ENCODE data around the gene DCAF15.

The DCAF15 gene

DNA sequence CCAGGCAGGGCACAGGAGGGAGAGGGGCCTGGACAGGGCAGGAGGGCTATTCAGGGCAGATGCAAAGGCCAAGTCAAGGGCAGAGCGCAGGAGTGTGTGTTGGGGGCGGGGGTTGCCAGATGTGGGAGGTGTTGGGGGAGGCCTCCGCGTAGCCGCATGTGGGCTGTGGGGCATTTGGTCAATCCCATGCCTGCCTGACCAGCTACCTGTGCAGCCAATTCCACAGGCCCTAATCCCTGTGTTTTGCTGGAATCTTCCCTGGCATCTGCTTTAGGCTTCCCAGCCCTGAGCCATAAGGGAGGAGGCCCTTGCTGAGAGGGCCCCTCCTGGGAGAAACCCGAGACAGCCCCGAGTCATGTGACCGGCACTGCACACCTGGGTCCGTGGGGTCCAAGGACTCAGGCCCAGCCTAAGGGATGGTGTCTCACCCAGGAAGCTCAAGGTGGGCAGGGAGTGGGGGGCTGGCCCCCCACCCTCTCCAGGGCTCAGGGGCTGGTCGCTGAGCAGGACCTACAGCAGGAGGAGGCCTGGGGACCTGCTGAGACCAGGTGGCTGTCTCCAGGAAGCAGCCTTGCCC, 33.5 kb downstream of the DCAF15 start:
- H3K4me3 ChIP-seq (ENCODE audit: low read length), result peak overlapping the region; percentile 41
- no peak for DNase-seq (ENCODE audit: low read depth, low spot score)

DNA sequence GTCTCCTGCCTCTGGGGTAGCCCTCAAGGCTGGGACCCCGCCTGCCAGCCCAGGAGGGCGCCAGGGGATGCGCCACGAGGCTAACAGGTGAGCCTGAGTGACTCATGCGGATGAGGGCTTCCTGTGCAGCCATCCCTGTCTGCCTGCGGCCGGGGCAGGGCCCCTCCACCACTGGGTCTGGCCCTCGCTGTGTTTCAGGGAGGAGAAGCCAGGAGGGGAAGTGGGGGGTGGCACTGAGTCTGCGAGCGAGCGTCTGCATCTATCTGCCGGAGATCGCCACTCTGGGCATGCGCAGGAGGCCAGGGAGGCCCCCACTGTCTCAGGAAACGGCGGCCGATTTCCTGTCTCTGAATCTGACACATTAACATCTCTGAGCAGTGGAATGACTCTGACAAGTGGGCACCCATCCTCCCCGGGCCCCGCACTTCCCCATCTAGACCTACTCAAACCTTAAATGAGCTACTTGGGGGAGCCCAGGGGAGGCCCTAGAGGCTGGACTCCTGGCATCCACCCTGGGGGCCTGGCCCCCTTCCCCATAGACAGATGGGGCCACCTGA, 34.1 kb downstream of the DCAF15 start:
- peak overlapping the region; percentile 46 for H3K4me3 ChIP-seq (ENCODE audit: low read length)
- DNase-seq (ENCODE audit: low read depth, low spot score), result peak; percentile 95

DNA sequence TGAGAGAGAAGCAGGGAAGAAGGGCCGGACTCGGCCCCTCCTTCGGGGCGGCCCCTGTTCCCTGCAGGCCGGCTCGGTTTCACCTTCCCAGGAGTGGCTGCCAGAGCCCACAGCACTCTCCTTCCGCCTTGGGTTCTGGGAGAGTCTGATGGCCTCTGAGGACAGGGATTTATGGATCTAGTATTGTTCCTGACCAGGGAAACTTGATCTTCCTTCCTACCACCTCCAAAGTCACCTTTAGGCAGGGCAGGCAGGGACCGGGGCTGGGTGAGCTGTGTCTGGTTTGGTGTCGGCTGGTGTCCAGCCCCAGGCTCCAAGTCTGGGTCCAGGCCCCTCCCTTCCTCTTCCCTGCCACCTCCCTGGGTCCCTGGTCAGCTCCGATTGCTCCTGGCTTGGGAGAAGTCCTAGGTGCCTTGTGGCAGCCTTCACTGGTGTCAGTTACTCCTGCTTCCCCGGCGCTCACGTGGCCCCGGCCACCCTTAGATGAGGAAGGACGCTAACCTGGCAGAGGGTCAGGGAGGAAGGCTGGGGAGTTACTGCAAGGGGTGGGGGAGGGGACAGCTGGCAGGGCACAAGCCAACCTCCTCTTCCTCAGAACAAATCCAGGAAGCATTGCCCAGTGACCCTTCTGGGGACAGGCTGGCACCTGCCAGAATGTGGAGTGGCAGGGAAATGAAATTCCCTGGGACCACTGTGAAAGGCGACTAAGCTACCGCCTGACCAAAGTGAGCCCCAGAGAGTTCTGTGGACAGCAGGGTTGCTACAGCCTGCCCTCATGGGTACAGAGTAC, 35.0 kb downstream of the DCAF15 start:
- DNase-seq (ENCODE audit: low read depth, low spot score), result no peak
- peak overlapping the region; percentile 46 for H3K4me3 ChIP-seq (ENCODE audit: low read length)

DNA sequence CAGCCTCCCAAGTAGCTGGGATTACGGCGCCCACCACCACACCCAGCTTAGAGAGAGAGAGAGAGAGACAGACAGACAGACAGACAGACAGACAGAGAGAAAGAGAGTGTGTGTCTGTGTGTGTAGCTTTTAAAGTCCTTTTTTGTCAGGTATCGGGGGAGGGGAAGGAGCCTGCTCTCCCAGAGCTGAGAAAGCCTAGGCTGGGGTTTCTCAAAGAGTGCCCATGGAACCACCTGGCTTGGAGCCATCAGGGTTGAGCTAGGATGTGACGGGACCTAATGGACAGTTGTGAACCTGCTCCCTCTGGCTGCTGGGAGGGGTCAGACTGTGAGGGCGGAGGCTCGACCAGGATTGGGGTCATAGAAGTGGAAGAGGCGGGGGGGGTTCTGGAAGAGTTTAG, 37.2 kb downstream of the DCAF15 start:
- H3K4me3 ChIP-seq (ENCODE audit: low read length), result no peak overlapping the region

DNA sequence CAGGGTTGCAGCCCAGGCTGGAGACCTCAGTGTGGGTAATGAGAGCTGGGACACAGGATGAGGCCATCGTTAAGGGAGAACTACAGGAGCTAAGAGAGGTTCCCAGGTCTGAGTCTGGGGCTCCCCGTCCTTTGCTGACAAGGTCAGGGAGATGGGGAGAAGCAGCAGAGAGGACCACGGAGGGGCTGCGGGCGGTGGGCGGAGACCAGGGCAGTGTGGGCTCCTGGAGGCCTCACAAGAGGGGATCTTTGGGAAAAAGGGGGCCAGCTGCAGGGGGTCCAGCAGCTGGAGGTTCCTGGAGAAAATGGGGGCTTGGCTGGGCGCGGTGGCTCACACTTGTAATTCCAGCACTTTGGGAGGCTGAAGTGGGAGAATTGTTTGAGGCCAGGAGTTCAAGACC, 37.8 kb downstream of the DCAF15 start:
- DNase-seq (ENCODE audit: low read depth, low spot score), result no peak
- no peak overlapping the region for H3K4me3 ChIP-seq (ENCODE audit: low read length)

More for the DNA sequence above, 37.2 kb downstream of the DCAF15 start:
- no peak for DNase-seq (ENCODE audit: low read depth, low spot score)

DNA sequence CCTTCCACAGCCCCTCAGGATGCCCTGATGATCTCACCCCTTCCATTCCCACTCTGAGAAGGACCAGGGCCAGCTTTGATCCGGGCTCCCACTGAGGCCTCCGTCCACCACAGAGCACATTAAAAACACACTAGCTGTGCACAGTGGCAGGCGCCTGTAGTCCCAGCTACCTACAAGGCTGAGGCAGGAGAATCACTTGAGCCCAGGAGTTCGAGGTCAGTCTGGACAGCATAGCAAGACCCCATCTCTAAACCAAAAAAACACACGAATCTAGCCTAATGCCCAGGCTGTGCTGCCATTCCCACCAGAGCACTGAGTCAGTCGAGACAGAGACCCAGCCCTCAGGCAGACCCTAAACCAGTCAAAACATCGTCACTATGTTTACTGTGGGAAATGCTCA, 39.7 kb downstream of the DCAF15 start:
- no peak overlapping the region for H3K4me3 ChIP-seq (ENCODE audit: low read length)
- no peak for DNase-seq (ENCODE audit: low read depth, low spot score)

DNA sequence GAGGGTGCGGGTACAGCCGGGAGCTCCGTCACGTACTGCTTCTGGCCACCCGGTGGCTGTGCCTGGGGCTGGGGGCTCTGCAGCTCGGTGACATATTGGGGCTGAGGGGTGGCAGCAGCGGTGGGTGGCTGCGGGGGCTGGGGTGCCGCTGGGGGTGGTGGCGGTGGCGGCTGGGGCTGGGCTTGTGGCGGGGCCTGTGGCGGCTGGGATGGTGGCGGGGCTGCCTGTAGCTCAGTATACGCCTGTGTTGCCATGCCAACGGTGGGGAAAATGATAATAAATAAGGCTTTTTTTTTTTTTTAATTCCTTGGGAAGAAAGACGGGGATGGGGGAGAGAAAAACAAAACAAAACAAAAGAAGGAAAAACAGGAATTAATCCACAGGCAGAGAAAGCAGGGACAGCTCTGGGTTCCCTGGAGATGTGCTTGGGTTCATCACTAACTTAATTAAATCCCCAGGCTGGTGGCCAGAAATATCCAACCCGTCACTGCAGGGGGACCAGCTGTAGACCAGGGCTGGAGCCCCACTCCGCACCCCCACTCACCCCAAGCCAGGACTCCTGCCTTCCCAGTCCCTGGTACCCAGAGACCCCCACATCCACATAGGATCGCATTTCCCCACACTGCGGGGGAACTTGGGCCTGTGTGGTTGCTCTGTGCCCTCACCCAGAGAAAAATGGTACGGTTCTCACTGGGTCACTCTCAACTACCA, 41.4 kb downstream of the DCAF15 start:
- DNase-seq (ENCODE audit: low read depth, low spot score), result no peak
- no peak overlapping the region for H3K4me3 ChIP-seq (ENCODE audit: low read length)

DNA sequence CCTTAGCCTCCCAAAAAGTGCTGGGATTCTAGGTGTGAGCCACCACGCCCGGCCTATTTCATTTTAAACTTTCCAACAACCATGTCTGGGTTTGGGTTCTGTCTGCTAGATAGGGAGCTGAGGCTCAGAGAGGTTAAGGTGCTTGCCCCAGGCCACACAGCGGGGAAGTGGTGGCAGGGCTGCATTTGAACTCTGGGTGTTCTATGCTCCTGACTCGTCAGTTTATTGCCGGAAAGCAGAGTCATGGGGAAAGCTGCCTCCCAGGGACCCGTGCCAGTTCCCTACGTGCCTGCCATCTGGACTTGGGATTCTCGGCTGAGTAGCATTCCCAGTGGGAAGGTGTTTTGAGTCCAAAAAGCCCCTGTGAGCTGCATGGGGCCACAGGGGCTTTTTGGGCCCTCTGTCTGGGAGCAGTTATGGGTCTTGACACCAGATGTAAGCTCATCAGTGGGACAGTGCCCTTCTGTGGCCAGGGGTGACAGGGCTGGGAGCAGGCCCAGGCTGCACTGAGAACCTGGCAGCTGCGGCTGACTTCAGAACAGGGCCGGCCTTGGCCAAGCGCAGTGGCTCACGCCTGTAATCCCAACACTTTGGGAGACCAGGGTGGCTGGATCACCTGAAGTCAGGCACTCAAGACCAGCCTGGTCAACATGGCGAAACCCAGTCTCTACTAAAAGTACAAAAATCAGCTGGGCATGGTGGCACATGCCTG, 42.9 kb downstream of the DCAF15 start:
- H3K4me3 ChIP-seq (ENCODE audit: low read length), result no peak overlapping the region
- DNase-seq (ENCODE audit: low read depth, low spot score), result no peak

DNA sequence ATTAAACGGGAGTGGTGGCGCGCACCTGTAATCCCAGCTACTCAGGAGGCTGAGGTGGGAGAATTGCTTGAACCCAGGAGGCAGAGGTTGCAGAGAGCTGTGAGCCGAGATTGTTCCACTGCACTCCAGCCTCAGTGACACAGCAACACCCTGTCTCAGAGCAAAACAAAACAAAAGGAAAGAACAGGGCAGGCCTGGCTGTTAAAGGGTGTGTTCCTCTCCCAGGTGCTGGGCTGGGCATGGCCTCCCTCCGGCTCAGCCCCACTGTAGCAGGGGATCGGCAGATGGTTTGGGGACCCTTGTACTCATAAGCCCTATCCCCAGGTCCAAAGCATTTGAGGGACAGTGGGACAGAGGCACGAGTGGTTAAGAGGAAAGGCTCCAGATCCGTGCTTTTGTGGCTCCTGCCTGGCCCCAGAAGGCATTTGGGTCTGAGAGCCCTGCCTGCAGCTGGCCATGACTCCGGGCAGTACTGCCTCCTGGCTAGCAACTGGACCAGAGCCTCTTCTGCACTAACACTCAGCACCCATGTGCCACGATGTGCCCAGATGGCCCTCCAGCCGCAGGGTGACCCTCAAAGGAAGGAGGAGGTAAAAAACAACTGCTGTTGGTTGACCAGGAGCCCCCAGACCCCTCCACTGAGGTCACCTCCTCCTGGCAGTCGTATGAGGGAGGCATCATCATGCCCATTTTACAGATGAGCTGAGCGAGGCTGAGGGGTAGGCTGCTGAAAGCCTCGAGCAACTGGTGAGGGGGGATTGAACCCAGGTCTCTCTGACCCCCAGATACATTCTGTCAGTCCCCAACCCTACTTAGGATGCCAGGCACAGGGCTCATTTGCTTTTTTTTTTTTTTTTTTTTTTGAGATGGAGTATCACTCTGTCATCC, 43.8 kb downstream of the DCAF15 start:
- DNase-seq (ENCODE audit: low read depth, low spot score), result no peak
- H3K4me3 ChIP-seq (ENCODE audit: low read length), result no peak overlapping the region

DNA sequence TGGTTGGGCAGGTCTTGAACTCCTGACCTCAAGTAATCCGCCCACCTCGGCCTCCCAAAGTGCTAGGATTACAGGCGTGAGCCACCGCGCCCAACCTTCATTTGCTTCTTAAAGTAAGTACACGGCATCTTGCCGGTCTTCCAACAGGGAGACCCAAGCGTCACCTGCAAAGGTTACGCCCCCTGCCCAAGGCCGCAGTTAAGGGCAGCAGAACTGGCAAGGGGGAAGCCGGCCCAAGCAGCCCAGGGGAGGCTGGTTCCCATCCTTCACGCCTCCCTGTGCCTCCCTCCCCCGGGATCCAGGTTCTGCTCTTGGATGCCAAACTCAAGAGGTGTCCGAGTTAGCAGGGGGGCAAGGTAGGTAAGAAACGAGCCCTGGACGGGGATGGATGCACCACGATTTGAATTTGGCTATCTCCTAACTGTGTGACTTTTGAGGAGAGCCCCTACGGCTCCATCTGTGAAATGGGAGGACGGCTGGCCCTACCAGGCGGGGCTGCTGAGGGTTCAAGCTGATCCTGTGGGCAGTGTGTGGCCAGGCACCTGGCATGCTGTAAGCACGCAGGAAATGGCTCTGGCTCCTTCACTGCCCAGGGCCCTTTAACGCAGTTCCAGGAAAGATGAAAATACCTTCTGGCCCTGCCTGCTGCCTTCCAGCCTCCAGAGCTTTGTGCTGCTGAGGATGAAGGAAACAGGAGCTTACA, 44.8 kb downstream of the DCAF15 start:
- H3K4me3 ChIP-seq (ENCODE audit: low read length), result no peak overlapping the region
- no peak for DNase-seq (ENCODE audit: low read depth, low spot score)

DNA sequence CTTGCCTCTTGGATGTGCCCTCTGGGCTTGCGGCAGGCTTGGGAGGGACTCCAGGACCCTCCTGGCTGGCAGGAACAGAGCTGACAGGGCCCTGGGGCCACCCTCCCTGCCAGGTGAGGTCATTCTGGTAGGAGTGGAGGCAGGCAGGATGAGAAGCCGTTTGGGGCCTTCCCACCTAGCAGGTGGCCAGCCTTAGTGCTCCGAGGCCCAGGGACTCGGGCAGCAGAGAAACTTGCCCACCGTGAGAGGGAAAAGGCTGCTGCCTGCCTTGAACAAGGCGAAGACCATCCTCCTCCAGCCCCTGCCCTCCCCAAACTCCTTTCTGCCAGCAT, 45.3 kb downstream of the DCAF15 start:
- H3K4me3 ChIP-seq (ENCODE audit: low read length), result no peak overlapping the region
- no peak for DNase-seq (ENCODE audit: low read depth, low spot score)

DNA sequence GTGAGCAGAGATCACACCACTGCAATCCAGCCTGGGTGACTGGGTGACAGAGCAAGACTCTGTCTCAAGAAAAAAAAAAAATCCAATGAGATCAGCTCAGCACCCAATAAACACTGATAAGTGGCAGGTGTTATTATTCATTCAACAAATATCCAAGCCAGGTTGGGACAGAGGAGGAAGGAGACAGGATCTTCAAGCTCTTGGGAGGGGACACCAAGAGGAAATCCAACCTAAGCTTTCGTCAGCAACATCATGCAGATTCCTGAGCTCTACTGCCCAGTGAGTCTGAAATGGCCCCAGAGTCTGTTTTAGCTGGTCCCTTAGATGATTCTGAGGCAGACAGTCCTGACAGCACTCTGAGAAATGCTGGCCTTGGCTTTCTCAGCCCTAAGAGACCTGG, 46.1 kb downstream of the DCAF15 start:
- H3K4me3 ChIP-seq (ENCODE audit: low read length), result no peak overlapping the region
- DNase-seq (ENCODE audit: low read depth, low spot score), result no peak

DNA sequence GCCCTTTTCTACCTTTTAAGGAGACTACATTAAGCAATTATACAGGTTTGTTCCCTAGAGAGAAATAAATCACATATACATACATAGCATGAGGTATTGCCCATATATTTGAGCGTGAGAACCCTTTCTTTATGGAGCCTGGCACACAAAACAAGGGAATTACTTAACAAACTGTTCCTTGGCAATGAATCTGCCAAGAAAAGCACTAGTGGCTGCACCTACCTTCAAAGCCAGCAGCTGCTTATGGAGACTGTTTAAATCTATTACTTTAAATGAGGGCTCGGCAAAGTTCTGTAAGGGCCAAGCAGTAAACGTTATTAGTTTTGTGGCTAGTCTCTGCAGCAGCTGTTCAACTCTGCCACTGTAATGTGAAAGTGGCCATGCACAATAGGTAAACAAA, 46.8 kb downstream of the DCAF15 start:
- H3K4me3 ChIP-seq (ENCODE audit: low read length), result no peak overlapping the region
- DNase-seq (ENCODE audit: low read depth, low spot score), result no peak

DNA sequence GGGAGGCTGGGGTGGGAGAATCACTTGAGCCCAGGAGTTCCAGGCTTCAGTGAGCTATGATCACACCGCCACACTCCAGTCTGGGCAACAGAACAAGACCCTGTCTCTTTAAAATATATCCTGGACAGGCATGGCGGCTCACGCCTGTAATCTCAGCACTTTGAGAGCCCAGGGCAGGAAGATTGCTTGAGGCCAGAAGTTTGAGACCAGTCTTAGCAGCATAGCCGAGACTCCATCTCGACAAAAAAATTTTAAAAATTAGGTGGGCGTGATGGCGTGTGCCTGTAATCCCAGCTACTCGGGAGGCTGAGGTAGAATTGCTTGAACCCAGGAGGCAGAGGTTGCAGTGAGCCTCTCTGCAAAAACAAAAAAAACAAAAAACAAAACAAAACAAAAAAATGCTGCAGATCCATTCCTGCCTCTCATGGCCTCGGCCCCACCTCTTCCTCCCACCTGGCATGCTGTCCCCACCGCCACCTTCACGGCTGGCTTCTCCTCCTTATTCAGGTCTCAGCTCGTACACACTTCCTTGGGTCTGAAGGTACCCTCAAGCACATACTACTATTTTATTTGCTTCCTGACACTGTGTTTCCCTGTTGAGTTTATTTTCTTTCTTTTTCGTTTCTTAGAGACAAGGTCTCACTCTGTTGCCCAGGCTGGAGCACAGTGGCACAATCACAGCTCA, 48.5 kb downstream of the DCAF15 start:
- no peak overlapping the region for H3K4me3 ChIP-seq (ENCODE audit: low read length)
- DNase-seq (ENCODE audit: low read depth, low spot score), result no peak

DNA sequence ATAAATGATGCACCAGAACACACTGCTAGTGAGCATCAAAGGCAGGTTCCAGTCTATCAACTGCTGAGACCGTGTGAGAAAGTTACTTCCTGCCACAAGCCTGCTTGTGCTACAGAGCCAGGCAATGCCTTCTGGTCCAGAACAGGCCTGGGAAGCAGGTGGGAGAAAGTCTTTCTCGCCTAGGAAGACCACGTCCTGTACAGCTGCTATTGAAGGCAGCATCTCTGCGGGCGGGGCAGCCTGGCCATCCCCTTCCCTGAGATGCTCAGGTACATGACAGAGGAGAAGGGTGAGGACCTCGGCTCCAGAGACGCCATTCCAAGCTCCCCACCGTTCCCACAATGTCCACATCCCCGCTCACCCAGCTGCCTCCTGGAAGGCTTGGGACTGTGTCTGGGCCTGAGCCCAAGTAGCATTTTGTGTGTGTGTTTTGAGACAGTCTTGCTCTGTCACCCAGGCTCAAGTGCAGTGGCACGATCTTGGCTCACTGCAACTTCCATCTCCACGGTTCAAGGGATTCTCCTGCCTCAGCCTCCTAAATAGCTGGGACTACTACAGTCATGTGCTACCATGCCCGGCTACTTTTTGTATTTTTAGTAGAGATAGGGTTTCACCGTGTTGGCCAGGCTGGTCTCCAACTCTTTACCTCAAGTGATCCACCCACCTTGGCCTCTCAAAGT, 50.4 kb downstream of the DCAF15 start:
- H3K4me3 ChIP-seq (ENCODE audit: low read length), result peak overlapping the region; percentile 18
- peak; percentile 74 for DNase-seq (ENCODE audit: low read depth, low spot score)

DNA sequence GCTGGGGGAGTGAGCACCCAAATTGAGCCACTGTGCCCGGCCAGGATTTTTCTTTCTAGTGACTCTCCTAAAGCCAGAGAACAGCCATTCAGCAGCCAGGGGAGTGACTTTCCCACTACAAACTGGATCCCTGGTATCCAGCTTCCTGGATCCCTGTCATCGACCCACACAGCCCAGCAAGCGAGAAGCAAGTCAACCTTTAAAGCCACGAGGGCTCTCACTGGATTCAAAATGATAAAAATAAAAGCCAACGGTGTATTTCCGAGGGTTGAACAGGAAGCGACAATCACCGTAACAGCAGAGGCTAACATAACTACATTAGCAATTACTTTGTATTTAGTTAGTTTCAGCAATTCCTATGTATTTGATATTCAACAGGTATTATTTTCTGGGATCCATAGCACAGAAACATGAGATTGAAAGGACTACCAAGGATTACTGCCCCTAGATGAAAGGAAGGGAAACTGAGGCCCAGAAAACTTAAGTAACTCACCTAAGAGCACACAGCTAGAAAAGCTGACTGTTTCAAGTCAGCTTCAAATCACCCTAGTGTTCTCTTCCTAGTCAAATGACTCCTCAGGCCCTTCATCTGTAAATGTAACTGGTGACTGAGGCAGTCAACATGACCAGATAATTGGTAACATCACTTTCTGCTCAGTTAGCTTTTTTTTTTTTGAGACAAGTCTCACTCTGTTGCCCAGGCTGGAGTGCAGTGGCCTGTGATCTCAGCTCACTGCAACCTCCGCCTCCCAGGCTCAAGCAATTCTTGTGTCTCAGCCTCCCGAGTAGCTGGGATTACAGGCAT, 51.1 kb downstream of the DCAF15 start:
- no peak for DNase-seq (ENCODE audit: low read depth, low spot score)
- H3K4me3 ChIP-seq (ENCODE audit: low read length), result peak overlapping the region; percentile 18

All from Jurkat, Clone E6-1 (cell line).